ENCODE measurements around the gene CTNNA2. TPM values are rescaled to one million over a fixed set of nuclear protein-coding genes. Genes with fewer than 3 reads are reported as not detected.

Gene CTNNA2
- total RNA-seq, 1 donor from 2014 or later, result 43.5 TPM

DNA sequence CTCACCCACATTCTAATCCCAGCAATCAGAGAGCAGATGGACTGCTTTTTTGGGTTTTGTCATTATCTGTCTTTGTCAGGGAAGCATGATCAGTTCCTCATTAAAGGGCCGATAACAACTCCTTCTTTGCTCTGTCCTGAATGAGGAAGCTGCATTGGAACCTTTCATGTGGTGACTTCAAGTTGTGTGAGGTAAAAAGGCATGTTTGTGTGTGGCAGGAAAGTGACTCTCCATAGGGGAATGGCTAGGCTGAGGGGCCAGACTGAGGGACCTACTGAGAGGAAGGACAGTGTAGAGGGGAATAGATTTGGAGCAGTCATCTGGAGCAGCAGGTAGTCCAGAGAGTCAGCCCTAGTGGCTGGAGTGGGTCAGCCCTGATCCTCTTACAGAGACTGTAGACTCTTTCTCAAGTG is 815.3 kb downstream of the CTNNA2 start:
- Mint-ChIP-seq H3K4me3 (no peak overlapping the region), H3K4me1 (peaks cover 24% of the 10 kb centered on the region), H3K9me3 (no peaks in the 10 kb centered on the region), H3K36me3 (no peaks in the 10 kb centered on the region), H3K27me3 (ENCODE audit: insufficient read depth, low read depth) (peaks cover 6% of the 10 kb centered on the region), H3K27ac (no peak overlapping the region)
- DNase-seq (ENCODE audit: low spot score), result no peak
- Histone ChIP-seq H3K27me3 (no peaks in the 10 kb centered on the region), H3K79me2 (ENCODE audit: low read depth) (no peaks in the 10 kb centered on the region), H3K4me1 (peaks cover 38% of the 10 kb centered on the region), H3K36me3 (no peaks in the 10 kb centered on the region), H3F3A (ENCODE audit: low read depth) (peaks cover 5% of the 10 kb centered on the region), H3K27ac (no peak overlapping the region), H3K9ac (no peak overlapping the region), H3K9me3 (ENCODE audit: low read depth) (no peaks in the 10 kb centered on the region), H4K20me1 (ENCODE audit: low read depth) (no peaks in the 10 kb centered on the region), H3K4me3 (no peak overlapping the region), H2AFZ (replicated peaks) (no peak overlapping the region), H3K4me2 (no peak overlapping the region)
- TF ChIP-seq, protein P1, sequence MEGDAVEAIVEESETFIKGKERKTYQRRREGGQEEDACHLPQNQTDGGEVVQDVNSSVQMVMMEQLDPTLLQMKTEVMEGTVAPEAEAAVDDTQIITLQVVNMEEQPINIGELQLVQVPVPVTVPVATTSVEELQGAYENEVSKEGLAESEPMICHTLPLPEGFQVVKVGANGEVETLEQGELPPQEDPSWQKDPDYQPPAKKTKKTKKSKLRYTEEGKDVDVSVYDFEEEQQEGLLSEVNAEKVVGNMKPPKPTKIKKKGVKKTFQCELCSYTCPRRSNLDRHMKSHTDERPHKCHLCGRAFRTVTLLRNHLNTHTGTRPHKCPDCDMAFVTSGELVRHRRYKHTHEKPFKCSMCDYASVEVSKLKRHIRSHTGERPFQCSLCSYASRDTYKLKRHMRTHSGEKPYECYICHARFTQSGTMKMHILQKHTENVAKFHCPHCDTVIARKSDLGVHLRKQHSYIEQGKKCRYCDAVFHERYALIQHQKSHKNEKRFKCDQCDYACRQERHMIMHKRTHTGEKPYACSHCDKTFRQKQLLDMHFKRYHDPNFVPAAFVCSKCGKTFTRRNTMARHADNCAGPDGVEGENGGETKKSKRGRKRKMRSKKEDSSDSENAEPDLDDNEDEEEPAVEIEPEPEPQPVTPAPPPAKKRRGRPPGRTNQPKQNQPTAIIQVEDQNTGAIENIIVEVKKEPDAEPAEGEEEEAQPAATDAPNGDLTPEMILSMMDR (IDR thresholded peaks at IDR 0.05), result no peak
- TF ChIP-seq EZH2 (IDR thresholded peaks at IDR 0.05) (no peak), EZH2phosphoT487 (IDR thresholded peaks at IDR 0.05) (no peak)

DNA sequence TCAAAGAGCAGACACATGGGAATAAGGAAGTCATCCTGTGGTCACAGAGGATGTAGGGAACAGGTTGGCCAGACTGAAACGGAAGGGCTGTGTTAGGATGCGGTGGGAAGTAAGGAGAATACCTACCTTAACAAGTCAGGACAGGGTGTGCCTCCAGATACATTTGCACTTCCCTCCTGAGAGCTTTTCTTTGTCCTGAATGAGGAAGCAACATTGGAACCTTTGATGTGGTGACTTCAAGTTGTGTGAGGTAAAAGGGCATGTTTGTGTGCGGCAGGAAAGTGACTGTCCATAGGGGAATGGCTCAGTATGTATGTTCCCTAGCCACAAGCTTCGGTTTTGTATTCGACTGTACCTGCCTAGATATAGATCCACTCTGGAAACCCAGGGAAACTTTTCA is 816.6 kb downstream of the CTNNA2 start:
- no peaks in the 10 kb centered on the region for H3K79me2 ChIP-seq (ENCODE audit: low read depth)
- H4K20me1 ChIP-seq (ENCODE audit: low read depth), result no peaks in the 10 kb centered on the region
- Mint-ChIP-seq H3K36me3 (no peaks in the 10 kb centered on the region), H3K27me3 (ENCODE audit: insufficient read depth, low read depth) (peaks cover 6% of the 10 kb centered on the region), H3K4me3 (no peak overlapping the region), H3K27ac (no peak overlapping the region), H3K4me1 (peaks cover 24% of the 10 kb centered on the region), H3K9me3 (no peaks in the 10 kb centered on the region)
- H3F3A ChIP-seq (ENCODE audit: low read depth), result peaks cover 5% of the 10 kb centered on the region
- H3K9me3 ChIP-seq (ENCODE audit: low read depth), result no peaks in the 10 kb centered on the region
- no peak overlapping the region for H3K9ac ChIP-seq
- DNase-seq (ENCODE audit: low spot score), result no peak
- no peaks in the 10 kb centered on the region for H3K36me3 ChIP-seq
- no peak overlapping the region for H3K27ac ChIP-seq
- peaks cover 27% of the 10 kb centered on the region for H3K4me1 ChIP-seq
- H2AFZ ChIP-seq (replicated peaks), result no peak overlapping the region
- H3K27me3 ChIP-seq, result no peaks in the 10 kb centered on the region
- no peak overlapping the region for H3K4me2 ChIP-seq
- H3K4me3 ChIP-seq, result no peak overlapping the region
- TF ChIP-seq EZH2phosphoT487 (IDR thresholded peaks at IDR 0.05), result no peak
- no peak for TF ChIP-seq EZH2 (IDR thresholded peaks at IDR 0.05)
- TF ChIP-seq, protein P1 (IDR thresholded peaks at IDR 0.05), result no peak

DNA sequence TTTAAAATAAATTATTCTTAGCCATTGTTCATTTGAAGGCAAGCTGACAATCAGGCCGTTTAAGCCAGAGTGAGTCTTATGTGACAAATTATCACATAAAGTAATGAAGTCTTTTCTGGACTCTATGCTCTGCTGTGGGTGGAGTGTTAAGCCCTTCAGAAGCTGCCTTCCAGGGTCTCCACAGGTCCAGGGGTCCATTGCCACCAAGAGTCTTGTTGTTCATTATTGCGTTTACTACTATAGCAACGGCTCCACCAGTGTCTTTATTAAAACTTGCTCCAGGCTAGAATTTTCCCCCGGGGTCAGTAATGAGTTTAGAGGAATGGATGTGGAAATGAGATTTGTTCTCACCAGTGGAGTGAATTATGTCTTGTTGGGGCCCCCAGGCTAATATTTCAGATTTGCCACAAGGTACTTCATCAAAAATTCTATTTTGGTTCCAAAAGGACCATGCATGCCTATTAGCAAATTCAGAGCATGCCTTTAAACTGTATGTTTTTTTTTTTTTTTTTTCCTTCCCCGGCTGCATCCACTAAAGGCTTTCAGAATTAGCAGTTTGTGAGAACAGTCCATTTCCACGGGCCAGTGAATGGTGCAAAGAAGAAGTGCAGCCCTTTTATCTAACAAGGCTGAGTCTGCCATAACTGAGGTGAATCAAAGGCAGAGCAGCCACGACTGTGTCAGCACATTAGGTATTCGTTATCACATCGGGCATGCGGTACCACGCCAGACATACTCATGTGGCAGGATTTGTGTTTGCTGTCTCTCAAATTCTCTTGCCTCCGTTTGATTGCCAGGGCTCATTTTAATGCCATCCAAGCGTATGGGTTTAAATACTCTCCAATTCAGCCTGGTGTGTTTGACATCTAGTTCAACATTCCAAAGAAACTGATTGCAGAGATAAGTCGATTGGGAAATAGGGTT is 817.9 kb downstream of the CTNNA2 start:
- no peaks in the 10 kb centered on the region for H3K9me3 ChIP-seq (ENCODE audit: low read depth)
- no peak overlapping the region for H3K9ac ChIP-seq
- no peak overlapping the region for H3K4me3 ChIP-seq
- peaks cover 25% of the 10 kb centered on the region for H3K4me1 ChIP-seq
- no peak overlapping the region for H3K27ac Mint-ChIP-seq
- H3K36me3 ChIP-seq, result no peaks in the 10 kb centered on the region
- TF ChIP-seq EZH2 (IDR thresholded peaks at IDR 0.05), result no peak
- TF ChIP-seq, protein P1 (IDR thresholded peaks at IDR 0.05), result no peak
- no peak for TF ChIP-seq EZH2phosphoT487 (IDR thresholded peaks at IDR 0.05)
- H3K9me3 Mint-ChIP-seq, result no peaks in the 10 kb centered on the region
- H3K4me2 ChIP-seq, result no peak overlapping the region
- peaks cover 21% of the 10 kb centered on the region for H3K4me1 Mint-ChIP-seq
- no peaks in the 10 kb centered on the region for H3K36me3 Mint-ChIP-seq
- H3K27me3 Mint-ChIP-seq (ENCODE audit: insufficient read depth, low read depth), result peaks cover 6% of the 10 kb centered on the region
- H3F3A ChIP-seq (ENCODE audit: low read depth), result peaks cover 5% of the 10 kb centered on the region
- H3K27me3 ChIP-seq, result no peaks in the 10 kb centered on the region
- DNase-seq (ENCODE audit: low spot score), result no peak
- no peaks in the 10 kb centered on the region for H4K20me1 ChIP-seq (ENCODE audit: low read depth)
- H2AFZ ChIP-seq (replicated peaks), result no peak overlapping the region
- H3K27ac ChIP-seq, result no peak overlapping the region
- no peaks in the 10 kb centered on the region for H3K79me2 ChIP-seq (ENCODE audit: low read depth)
- H3K4me3 Mint-ChIP-seq, result no peak overlapping the region

Measured in neural progenitor cell (in vitro differentiated cells).